ENCODE measurements around the gene SLC39A6. TPM values are rescaled to one million over a fixed set of nuclear protein-coding genes. Genes with fewer than 3 reads are reported as not detected.

The SLC39A6 gene
- total RNA-seq, 1 experiment from 2014 or later = 70.5 TPM

GRCh38 chr18:36114738-36115137 is 14.4 kb downstream of the SLC39A6 start (continued):
- TF ChIP-seq YY1 (IDR thresholded peaks at IDR 0.05; ENCODE audit: extremely low read depth, insufficient replicate concordance, low read depth, low read length) (no peak), FOSL1 (IDR thresholded peaks at IDR 0.05; ENCODE audit: low read depth) (no peak), ZNF274 (IDR thresholded peaks at IDR 0.05; ENCODE audit: low read depth, low read length) (no peak), TCF7L2 (IDR thresholded peaks at IDR 0.05; ENCODE audit: borderline replicate concordance, extremely low read depth, insufficient read depth, insufficient read length) (no peak), EGR1 (IDR thresholded peaks at IDR 0.05; ENCODE audit: low read depth) (no peak), EZH2 (IDR thresholded peaks at IDR 0.05) (no peak)

DNA sequence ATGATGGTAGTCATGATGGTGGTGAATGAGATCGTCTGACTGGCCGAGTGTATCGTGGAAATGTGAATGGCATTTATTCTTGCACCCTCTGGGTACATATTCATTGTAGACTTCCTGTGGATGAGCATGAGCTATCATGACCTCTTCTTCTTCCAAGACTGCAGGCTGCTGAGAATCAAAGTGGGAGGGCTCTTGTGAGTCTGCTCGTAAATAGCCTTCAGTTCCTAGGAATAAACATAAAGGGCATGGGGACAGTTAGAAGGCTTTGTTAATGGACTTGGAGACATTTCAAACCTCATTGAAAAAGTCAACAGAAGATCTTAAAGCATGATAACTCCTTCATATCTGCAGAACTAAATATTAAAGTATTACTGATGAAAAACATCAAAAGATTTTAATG is 14.9 kb downstream of the SLC39A6 start:
- Histone ChIP-seq H3K79me2 (ENCODE audit: insufficient read depth, low read length) (no peaks in the 10 kb centered on the region), H3K4me2 (ENCODE audit: low read length) (no peak overlapping the region), H4K20me1 (ENCODE audit: insufficient read depth) (no peaks in the 10 kb centered on the region), H2AFZ (ENCODE audit: low read depth, low read length, poor library complexity, severe bottlenecking) (no peak overlapping the region), H3K36me3 (ENCODE audit: control insufficient read depth in 1 of 2, insufficient read depth in 2 of 2, low read length in 2 of 2) (peaks cover 40% of the 10 kb centered on the region in 2 experiments), H3K9ac (ENCODE audit: low read length) (no peak overlapping the region), H3K27ac (ENCODE audit: low read depth, low read length) (no peak overlapping the region), H3K9me2 (ENCODE audit: insufficient read depth) (no peaks in the 10 kb centered on the region), H3K27me3 (ENCODE audit: insufficient read depth, low read length) (no peaks in the 10 kb centered on the region), H3K9me3 (ENCODE audit: control insufficient read depth in 1 of 2, insufficient read depth in 1 of 2, low read depth in 1 of 2, low read length in 2 of 2) (no peaks in the 10 kb centered on the region), H3K4me3 (replicated peaks in 1 of 2; ENCODE audit: low read depth in 1 of 2, low read length in 2 of 2) (no peak overlapping the region), H3K4me1 (ENCODE audit: control insufficient read depth in 1 of 2, insufficient read depth in 2 of 2, low read length in 2 of 2) (no peaks in the 10 kb centered on the region)
- intact Hi-C loops (cut with micrococcal nuclease) = no loop called here
- ATAC-seq (no peak), DNase-seq (ENCODE audit: low read depth, low spot score) (no peak)
- ChIA-PET CTCF (no interaction called here), RAD21 (ENCODE audit: low non-redundant PET in 1 of 2, low total read pairs in 2 of 2, uncharacterized antibody in 2 of 2, unreplicated experiment in 2 of 2) (no interaction called here), POLR2A (no interaction called here)
- TF ChIP-seq ZNF274 (IDR thresholded peaks at IDR 0.05; ENCODE audit: low read depth, low read length) = no peak
- TF ChIP-seq YY1 (IDR thresholded peaks at IDR 0.05; ENCODE audit: extremely low read depth, insufficient replicate concordance, low read depth, low read length) = no peak
- TF ChIP-seq ZBTB33 (IDR thresholded peaks at IDR 0.05; ENCODE audit: extremely low read depth, insufficient replicate concordance, low read length) = no peak
- no peak for TF ChIP-seq TCF7L2 (IDR thresholded peaks at IDR 0.05; ENCODE audit: borderline replicate concordance, extremely low read depth, insufficient read depth, insufficient read length)
- TF ChIP-seq SRF (IDR thresholded peaks at IDR 0.05; ENCODE audit: low read depth) = no peak
- TF ChIP-seq EZH2 (IDR thresholded peaks at IDR 0.05) = no peak
- TF ChIP-seq ZFX (IDR thresholded peaks at IDR 0.05) = no peak
- TF ChIP-seq FOSL1 (IDR thresholded peaks at IDR 0.05; ENCODE audit: low read depth) = no peak
- no peak for TF ChIP-seq CTCF (IDR thresholded peaks at IDR 0.05 in 2 of 3, conservative IDR thresholded peaks at IDR 0.05 in 1 of 3; ENCODE audit: borderline replicate concordance in 1 of 3, insufficient read depth in 1 of 3, low read depth in 2 of 3, low read length in 2 of 3)
- no peak for TF ChIP-seq EZH2phosphoT487 (IDR thresholded peaks at IDR 0.05; ENCODE audit: borderline replicate concordance)
- no peak for TF ChIP-seq REST (IDR thresholded peaks at IDR 0.05; ENCODE audit: low read depth)
- no peak for TF ChIP-seq POLR2A (IDR thresholded peaks at IDR 0.05; ENCODE audit: borderline replicate concordance, extremely low read depth, insufficient read depth, insufficient read length)
- TF ChIP-seq ELF1 (IDR thresholded peaks at IDR 0.05; ENCODE audit: borderline replicate concordance, low read depth) = no peak
- TF ChIP-seq EGR1 (IDR thresholded peaks at IDR 0.05; ENCODE audit: low read depth) = no peak
- TF ChIP-seq RAD21 (IDR thresholded peaks at IDR 0.05; ENCODE audit: low read depth) = no peak
- BruUV-seq (replicated peaks) = no TSS peak

Measured in HCT116 (cell line).